Activated CD8-positive, alpha-beta memory T cell treated with anti-CD3 and anti-CD28 coated beads for 36 hours (primary cell): ENCODE results near the gene PRPH. TPM values are rescaled to one million over a fixed set of nuclear protein-coding genes. Genes with fewer than 3 reads are reported as not detected.
"Not testable (repeated sequence)": the region's sequence is repeated elsewhere in the genome, so short reads cannot be mapped to it uniquely, and the experiment has no call there.

Experiments used
- CTCF ChIA-PET: fragments of 350-600 bp; sonication (Branson Sonifier 250); formaldehyde crosslinking; loops from one replicate; lab custom pipeline; 2021; ENCODE audit warnings: antibody characterized with exemption; lab: Charles Lee
- POLR2A ChIA-PET: fragments of 350-600 bp; sonication (Branson Sonifier 250); formaldehyde crosslinking; loops from one replicate; lab custom pipeline; 2021; ENCODE audit warnings: antibody characterized with exemption; lab: Charles Lee
- total RNA-seq, 2 experiments: library from RNA; stranded (reverse); gene quantifications; one replicate each; pipeline ENCODE4 v1.2.3, GENCODE V29; 2021

Gene PRPH
- total RNA-seq, 2 experiments from 2014 or later = not detected

DNA sequence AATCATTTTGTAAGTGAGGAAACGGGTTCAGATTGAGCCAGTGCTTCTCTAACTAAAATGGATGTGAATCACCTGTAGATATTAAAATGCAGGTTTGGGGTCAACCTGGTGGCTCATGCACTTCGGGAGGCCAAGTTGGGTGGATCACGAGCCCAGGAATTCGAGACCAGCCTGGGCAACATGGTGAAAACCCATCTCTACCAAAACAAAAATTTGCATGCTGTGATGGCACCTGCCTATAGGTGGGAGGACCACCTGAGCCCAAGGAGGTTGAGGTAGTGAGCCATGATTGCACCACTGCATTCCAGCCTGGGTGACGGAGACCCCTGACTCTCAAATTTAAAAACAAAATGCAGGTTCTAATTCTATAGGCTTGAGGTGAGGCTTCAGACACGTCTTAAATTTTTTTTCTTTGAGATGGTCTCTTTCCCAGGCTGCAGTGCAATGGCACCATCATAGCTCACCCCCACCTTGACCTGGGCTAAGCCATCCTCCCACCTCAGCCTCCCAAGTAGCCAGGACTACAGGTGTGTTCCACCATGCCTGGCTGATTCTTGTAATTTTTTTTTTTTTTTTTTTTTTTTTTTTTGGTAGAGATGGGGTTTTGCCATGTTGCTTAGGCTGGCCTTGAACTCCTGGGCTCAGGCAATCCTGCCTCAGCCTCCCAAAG is 21.1 kb upstream of the PRPH start:
- POLR2A ChIA-PET = interaction anchor here (1.1 kb wide), 1 partner anchor 15 kb away, joined by 3 read pairs; no protein-coding TSS in a partner anchor
- CTCF ChIA-PET = interaction anchor here (0.7 to 1.3 kb wide), 2 partner anchors 15 to 68 kb away, joined by 3 read pairs; no protein-coding TSS in a partner anchor

DNA sequence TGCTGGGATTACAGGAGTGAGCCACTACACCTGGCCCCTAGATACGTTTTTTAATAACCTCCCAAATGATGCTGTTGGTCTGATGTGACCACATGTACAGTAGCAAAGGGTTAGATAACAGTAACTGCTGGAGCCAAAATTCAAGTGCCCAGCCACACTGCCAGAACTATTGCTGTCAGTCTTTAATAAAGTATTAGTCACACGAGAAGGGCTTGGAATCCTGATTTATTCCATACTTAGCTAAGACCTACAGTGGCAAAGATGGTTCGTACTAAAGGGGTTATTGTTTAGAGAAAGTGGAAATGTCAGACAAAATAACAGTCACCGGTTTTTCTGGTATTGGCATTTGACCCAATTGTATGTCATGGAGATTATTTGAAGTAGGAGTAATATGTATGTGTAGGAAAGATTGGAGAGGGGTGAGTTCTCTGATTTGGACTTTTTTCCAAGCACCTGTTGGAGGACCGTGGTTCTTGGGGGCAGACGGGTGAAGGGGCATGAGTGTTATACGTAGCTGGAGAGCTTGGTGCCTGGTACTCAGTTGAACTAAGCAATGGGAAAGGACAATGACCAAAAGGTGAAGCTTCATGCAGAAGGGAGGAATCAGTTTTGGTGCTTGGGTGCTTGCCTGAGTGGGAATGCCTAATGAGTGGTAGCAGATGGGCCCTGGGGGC is 20.4 kb upstream of the PRPH start:
- CTCF ChIA-PET = interaction anchor here (1.3 to 1.5 kb wide), 2 partner anchors 10 to 67 kb away, joined by 3 to 6 read pairs; no protein-coding TSS in a partner anchor

DNA sequence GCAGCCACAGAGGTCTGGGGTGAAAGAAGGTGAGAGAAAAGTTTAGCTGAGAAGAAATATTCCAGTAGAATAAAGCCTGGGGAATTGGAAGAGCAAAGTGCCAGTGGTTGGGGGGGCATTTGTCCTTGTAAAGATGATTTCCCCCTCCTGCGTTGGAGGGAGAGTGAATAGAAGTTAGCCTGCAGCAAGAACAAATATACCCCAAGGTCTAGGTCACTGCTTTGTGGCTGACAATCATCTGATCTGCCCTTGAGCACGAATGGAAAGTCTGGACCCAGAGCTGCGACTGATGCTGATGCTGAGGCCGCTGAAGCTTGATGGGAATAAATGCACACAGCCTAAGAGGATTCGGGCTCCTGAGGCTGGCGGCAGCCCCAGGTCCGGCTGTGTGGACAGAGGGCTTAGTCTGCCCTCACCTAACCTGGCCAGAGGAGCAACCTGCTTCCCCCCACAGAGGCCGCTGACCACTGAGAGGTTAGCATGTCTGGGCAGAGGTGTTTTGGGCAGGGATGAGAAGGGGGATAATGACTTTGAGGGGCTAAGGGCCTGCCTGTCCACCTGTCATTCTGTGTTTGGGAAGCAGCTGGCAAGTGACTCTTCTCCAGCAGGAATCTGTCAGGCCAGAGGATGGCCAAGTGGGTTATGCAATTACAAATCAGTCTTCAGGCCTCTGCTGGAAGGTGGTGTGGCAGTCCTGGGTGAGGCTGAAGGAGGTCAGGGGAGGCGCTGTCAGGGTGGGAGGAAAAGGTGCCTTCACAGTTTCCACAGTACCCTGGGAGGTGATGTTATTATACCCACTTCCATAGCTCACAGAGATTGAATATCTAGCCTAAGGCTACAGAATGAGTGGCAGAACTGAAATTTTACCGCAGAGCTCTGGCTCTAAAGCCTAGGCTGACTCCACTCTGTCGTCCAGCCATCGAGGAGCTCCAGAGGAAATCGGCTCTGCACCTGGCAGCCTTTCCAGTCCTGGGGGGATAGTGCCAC is 18.4 kb upstream of the PRPH start:
- POLR2A ChIA-PET = no interaction called here
- CTCF ChIA-PET = interaction anchor here (1.0 to 1.9 kb wide), 4 partner anchors 10 to 81 kb away, joined by 3 to 5 read pairs (median 4); no protein-coding TSS in a partner anchor

More for the DNA sequence above, 20.4 kb upstream of the PRPH start:
- POLR2A ChIA-PET = interaction anchor here (1.1 to 1.2 kb wide), 2 partner anchors 9 to 14 kb away, joined by 3 read pairs; no protein-coding TSS in a partner anchor

DNA sequence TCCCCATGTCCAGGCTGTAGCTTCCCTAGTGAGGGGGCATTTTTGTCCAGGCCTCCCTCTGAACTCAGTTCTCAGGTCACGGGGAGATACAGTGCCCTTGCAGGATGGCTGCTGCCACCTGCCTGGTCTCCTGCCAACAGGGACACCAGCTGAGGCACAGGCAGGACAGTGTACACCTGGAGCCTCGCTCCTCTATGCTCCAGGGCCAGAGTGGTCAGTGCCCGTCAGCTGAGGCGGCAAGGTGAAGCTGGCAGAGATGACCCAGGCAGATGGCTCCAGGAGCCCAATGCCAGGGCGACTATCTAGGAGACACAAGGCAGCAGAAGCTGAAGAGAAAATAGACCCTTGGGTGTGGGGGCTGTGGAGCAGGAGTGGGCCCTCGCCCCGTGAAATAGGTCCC is 17.5 kb upstream of the PRPH start:
- ChIA-PET CTCF (interaction anchor here (1.5 to 1.9 kb wide), 2 partner anchors 64 to 80 kb away, joined by 4 to 5 read pairs; no protein-coding TSS in a partner anchor), POLR2A (no interaction called here)

DNA sequence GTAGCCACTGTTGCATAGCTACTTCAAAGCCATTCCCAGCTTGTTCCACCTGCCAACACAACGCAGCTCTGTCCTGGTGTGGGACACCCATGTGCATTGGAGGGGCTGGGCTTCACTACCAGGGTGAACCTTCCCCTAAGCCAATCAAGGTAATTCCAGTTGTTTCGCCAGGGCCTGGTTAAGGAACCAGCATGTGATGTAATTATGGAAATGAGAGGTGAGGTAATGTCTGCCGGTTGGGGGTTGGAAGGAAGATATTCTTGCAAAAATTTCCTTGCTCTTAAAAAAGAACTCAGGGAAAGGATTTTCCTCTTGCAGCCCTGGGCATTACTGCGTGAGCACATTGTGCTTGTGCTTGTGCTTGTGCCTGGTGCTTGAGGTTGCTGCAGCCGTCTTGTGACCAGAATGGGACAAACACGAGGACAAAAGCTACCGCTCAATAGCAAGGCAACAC is 15.2 kb upstream of the PRPH start:
- POLR2A ChIA-PET = interaction anchor here (1.1 kb wide), 1 partner anchor 14 kb away, joined by 3 read pairs; no protein-coding TSS in a partner anchor

DNA sequence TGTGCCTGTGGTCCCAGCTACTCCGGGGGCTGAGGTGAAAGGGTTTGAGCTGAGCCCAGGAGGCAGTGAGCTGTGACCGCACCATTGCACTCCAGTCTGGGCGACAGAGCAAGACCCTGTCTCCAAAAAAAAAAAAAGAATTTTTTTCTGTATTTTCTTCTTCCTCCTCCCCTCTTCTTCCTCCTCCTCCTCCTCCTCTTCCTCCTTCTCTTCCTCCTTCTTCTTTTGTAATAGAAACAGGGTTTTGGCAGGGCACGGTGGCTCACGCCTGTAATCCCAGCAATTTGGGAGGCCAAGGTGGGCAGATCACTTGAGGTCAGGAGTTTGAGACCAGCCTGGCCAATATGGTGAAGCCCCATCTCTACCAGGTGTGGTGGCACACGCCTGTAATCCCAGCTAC is 14.4 kb upstream of the PRPH start:
- POLR2A ChIA-PET = not testable (repeated sequence)
- CTCF ChIA-PET = interaction anchor here (1.6 kb wide), 1 partner anchor 62 kb away, joined by 6 read pairs; no protein-coding TSS in a partner anchor

More for the DNA sequence above, 15.2 kb upstream of the PRPH start:
- CTCF ChIA-PET = interaction anchor here (1.0 to 1.6 kb wide), 2 partner anchors 10 to 62 kb away, joined by 4 to 6 read pairs; no protein-coding TSS in a partner anchor

DNA sequence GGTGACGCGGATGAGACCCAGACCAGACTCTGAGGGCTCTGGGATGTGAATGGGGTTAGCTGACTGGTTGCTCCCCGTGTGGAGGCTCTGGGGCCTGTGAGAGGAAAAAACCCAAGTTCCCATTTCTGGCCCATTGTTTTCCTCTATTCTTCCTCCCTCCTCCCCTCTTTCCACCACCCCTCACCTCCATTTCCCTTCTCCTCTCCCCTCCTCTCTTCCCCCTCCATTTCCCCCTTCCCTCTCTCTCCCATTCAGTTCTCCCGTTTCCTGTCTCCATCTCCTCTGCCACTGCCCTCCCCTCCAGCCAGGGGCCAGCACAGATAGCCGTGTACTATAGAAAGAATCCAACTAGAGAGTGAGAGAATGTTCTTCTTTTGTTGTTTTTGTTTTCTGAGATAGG is 12.6 kb upstream of the PRPH start:
- CTCF ChIA-PET = interaction anchor here (0.7 kb wide), 2 partner anchors 11 to 187 kb away, joined by 3 read pairs; no protein-coding TSS in a partner anchor
- POLR2A ChIA-PET = no interaction called here

DNA sequence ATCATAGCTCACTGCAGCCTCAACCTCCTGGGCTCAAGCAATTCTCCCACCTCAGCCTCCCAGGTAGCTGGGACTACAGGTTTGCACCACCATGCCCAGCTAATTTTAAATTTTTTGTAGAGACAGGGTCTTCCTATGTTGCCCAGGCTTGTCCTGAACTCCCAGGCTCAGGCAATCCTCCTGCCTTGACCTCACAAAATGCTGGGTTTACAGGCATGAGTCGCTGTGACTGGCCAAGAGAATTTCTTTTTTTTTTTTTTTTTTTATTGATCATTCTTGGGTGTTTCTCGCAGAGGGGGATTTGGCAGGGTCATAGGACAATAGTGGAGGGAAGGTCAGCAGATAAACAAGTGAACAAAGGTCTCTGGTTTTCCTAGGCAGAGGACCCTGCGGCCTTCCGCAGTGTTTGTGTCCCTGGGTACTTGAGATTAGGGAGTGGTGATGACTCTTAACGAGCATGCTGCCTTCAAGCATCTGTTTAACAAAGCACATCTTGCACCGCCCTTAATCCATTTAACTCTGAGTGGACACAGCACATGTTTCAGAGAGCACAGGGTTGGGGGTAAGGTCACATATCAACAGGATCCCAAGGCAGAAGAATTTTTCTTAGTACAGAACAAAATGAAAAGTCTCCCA is 12.1 kb upstream of the PRPH start:
- POLR2A ChIA-PET = not testable (repeated sequence)
- CTCF ChIA-PET = interaction anchor here (0.7 to 1.0 kb wide), 3 partner anchors 10 to 188 kb away, joined by 3 read pairs; no protein-coding TSS in a partner anchor

DNA sequence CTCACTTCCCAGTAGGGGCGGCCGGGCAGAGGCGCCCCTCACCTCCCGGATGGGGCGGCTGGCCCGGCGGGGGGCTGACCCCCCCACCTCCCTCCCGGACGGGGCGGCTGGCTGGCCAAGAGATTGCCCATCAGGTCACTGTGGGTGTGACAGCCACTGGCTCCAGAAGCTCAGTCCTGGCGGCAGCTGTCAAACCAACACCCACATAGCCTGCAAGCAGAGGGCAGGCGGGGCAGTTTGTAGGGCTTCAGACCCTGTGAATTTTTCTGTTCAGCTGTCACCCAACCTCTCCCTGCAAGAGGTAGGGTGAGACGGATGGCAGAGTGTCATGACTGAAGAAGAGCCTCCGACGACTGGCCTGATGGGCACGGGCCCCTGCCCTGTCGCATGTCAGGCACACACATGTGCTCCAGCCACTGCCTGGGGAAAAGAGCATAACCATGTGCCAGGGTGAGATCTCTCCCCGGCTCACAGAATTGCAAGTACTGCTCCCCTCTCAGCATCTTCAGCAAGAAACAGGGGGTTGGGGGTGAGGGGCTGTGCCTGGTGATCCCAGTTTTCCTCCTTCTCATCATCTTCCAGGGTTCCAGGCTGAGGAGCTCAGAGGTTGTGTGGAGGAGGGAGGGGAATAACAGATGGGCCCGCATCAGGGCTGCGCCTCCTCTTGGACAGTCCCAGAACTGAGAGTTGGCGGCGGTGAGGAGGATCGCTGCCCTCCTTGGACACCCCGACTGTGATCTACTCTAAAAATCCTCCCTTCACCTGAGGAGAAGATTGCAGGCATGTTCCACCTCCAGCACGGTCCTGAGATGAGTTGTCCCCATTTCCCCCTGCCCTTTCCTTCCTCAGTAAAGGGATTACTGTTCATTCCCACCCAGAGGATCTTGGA is 11.2 kb upstream of the PRPH start:
- POLR2A ChIA-PET = no interaction called here

DNA sequence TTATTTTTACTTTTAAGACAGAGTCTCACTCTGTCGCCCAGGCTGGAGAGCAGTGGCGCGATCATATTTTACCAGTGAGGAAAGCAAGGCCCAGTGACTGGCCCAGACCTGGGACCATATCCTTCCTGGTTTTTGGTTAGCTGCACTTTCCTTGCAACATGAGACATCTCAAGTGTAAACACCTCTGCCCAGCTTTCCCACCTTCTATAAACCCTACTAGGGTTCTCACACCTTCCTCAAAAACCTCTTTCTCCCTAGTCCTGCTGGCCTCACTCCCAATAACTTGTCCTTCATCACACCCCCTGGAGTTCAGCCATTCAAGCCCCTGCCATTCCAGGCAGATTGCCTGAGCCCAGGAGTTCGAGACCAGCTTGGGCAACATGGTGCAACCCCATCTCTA is 10.3 kb upstream of the PRPH start:
- ChIA-PET POLR2A (no interaction called here), CTCF (interaction anchor here (0.6 to 2.3 kb wide), 5 partner anchors 10 to 282 kb away, joined by 4 to 8 read pairs (median 5); partner anchors contain the start of gene DNAJC22)

More for the DNA sequence above, 11.2 kb upstream of the PRPH start:
- CTCF ChIA-PET = interaction anchor here (0.6 to 2.3 kb wide), 4 partner anchors 9 to 64 kb away, joined by 3 to 8 read pairs (median 5); no protein-coding TSS in a partner anchor

DNA sequence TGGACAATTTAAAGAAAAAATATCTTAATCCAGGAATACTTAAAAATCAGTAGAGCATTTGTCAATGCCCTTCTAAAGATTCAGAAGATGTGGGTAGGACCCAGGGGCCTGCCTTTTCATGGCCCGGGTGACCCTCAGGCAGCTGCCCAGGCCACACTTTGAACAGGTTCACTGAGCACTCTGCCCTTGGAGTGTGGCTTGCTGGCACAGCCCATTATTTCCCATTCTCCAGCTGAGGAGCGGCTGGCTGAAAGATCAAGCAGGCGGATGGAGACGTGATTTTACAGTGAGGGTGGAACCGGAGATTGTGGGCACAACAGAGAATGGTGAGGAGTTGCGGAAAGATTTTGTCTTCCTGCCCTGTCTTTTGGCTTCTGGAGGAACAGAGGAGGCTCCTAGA is 7.1 kb upstream of the PRPH start:
- ChIA-PET POLR2A (no interaction called here), CTCF (interaction anchor here (0.9 to 9.4 kb wide), 8 partner anchors 9 to 71 kb away, joined by 3 to 62 read pairs (median 6); partner anchors contain the start of genes C1QL4 and DNAJC22)

DNA sequence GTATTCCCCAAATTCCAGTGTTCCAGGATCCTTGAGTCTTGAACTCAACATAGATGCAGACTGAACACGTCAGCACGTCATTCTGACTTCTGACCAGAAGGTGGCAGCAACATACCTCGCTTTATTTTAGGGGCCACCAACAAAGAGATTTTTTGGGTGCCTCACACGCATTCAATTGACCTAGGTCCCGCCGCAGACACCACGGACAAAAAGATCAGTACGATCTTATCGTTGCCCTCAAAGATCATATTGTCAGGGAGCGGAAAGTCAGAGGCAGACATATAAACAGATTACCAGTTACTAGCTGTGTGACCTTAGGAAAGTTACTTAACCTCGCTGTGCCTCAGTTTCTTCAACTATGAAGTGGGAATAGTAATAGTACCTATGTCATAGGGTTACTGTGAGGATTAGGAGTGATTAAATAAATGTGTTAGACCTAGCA is 6.5 kb upstream of the PRPH start:
- POLR2A ChIA-PET = interaction anchor here (1.0 kb wide), 1 partner anchor 14 kb away, joined by 3 read pairs; no protein-coding TSS in a partner anchor
- CTCF ChIA-PET = interaction anchor here (0.7 to 9.4 kb wide), 12 partner anchors 9 to 226 kb away, joined by 3 to 62 read pairs (median 4); partner anchors contain the start of genes C1QL4, DNAJC22 and TROAP

DNA sequence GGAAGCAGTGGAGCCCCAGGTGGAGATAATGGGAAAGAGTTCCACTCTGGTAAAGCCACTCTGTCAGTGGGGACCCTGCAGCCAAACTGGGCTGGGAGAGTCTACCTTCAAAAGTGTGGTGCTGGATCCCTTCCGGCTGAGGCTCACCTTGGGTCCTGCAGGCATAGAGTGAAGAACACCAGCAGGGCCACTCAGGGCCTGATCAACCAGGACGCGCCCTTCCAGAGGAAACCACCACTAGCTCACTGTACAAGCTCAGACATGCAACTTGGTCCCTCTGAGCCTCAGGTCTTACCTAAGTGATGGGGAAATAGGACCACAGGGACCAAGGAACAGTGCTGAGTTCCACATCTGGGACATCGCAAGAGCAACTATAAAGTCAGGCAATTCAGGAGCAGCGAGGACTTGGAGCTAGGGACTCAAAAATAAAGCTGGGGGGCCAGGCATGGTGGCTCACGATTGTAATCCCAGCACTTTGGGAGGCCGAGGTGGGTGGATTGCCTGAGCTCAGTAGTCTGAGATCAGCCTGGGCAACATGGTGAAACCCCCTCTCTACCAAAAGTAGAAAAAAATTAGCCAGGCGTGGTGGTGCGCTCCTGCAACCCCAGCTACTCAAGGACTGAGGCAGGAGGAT is 5.9 kb upstream of the PRPH start:
- ChIA-PET CTCF (interaction anchor here (0.7 to 9.4 kb wide), 13 partner anchors 8 to 225 kb away, joined by 3 to 62 read pairs (median 4); partner anchors contain the start of genes C1QL4, DNAJC22 and TROAP), POLR2A (interaction anchor here (1.0 kb wide), 1 partner anchor 15 kb away, joined by 3 read pairs; no protein-coding TSS in a partner anchor)

DNA sequence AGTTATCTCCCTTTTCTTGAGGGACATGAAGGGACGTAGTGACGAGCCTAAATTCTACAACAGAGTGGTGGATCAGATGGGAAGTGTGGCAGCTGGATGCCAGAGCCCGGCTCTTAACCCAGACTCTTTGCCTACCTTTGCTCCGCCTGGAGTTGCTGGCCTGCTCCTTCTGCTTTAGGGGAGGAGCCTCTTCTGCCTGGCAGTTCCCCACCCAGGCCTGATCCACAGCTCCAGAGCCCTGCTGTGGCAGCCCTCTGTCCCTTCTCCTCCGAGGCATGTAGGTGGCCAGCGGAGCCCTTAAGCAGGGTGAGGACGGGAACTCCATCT is 2.3 kb upstream of the PRPH start:
- ChIA-PET CTCF (interaction anchor here (0.6 to 9.4 kb wide), 5 partner anchors 10 to 55 kb away, joined by 3 to 62 read pairs (median 5); partner anchors contain the start of genes C1QL4 and DNAJC22), POLR2A (no interaction called here)

DNA sequence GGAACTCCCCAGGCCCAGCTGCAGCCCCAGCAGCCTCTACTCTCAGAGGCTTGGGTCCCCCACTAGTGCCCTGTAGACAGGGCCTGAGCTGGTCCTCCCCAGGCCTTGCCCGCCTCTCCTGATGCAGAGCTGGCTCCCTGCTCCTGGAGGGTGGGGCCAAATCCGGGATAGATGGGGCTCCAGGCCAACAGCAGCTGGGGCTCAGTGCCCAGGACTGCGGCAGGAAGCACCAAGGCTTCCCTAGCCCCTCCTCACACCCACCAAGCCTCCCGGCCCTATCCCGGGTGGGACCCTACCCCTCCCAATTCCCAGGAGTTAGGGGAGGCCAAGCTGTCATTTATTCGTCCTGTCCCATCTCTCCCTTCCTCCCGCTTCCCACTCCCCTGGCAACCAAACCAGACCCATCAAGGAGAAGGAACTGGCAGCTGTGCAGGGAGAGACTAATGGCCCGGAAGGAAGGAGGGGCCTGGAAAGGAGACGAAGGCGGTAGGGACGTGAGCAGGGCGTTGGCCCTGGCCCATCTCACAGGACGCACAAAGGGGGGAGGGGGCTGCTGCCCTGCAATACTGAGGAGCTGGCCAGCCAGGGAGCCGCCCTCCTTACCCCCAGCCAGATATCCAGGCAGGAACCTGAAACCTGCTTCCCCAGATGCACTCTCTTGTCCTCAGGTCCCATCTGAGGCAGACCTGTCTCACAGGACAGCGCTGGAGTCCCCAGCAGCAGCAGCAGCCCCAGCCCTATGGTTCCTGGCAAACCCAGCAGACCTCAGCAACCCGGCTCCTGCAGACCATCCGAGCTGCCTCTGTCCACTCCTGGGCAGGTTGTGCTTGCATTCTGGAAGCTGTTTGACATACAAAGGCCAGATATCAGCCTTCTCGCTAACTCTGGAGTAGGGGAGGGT is 1.6 kb upstream of the PRPH start:
- CTCF ChIA-PET = interaction anchor here (0.6 to 9.4 kb wide), 8 partner anchors 11 to 64 kb away, joined by 3 to 62 read pairs (median 10); partner anchors contain the start of genes C1QL4, DNAJC22 and TROAP
- POLR2A ChIA-PET = no interaction called here
